Measurements from ENCODE around the gene PLCD1.

DNA sequence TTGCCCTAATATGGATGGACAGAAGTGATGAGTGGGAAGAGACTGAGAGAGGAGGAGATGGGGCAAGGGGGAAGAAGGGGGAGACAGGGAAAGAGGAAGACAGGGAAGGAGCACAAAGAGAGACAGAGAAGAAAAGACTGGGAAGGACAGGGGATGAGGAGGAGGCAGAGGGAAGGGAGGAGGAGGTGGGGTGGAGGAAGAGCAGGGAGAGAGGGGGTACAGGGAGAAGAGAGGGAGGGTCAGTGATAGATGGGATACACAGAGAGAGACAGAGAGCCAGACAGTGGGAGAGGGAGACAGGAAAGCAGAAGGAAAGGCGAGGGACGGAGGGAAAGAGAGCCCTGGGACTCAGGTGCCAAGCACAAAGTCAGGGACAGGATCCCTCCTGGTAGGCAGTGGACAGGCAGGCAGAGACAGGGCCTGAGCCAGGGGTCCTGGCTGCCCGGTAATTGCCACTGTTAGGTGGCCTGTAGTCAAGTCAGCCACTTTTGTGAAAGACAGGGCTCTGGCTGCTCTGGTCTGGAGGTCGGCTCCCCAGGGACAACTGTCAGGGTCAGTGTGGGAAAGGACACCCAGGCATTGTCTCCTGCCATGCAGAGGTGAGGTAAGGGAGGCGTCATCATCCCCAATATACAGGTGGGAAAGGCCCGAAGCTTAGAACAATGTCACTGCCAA lies 29.1 kb downstream of the PLCD1 start:
- TF ChIP-seq ARNT (IDR thresholded peaks at IDR 0.05) (no peak), ZNF713 (CRISPR knock-in tag; IDR thresholded peaks at IDR 0.05) (no peak), CTCF (CRISPR knock-in tag; IDR thresholded peaks at IDR 0.05) (0 out of 2 replicates have a peak, but pooled peaks have one; percentile 8)

Data from HepG2 (cell line).